GM12878 (cell line): Measurements from ENCODE around the gene AOPEP. TPM values are rescaled to one million over a fixed set of nuclear protein-coding genes. Genes with fewer than 3 reads are reported as not detected.

ENCODE experiments used
- ATAC-seq: fragments of 200-7000 bp; cut with Tn5 transposase; 3 replicates; pipeline ENCODE4 v1.9.1; 2020; ENCODE audit warnings: mild to moderate bottlenecking, moderate library complexity
- BruUV-seq: library from RNA; stranded (reverse); fragments of 400-500 nt; replicated peaks from 2 replicates; lab custom pipeline; 2021; lab: Mats Ljungman, UMichigan
- CTCF ChIA-PET: fragments of 300-600 bp; sonication (Branson Sonifier 250); formaldehyde crosslinking; extraction: SDS; loops from one replicate; lab custom pipeline; 2021; ENCODE audit warnings: inconsistent platforms; lab: Yijun Ruan, JAX
- POLR2A ChIA-PET: fragments of 350-600 bp; formaldehyde crosslinking; extraction: SDS; loops from one replicate; lab custom pipeline; 2021; ENCODE audit warnings: inconsistent platforms; lab: Charles Lee
- RAD21 ChIA-PET: fragments of 300-600 bp; sonication (Branson Sonifier 250); formaldehyde crosslinking; loops from one replicate; lab custom pipeline; 2023; ENCODE audit warnings: antibody characterized with exemption; ENCODE audit not compliant: unreplicated experiment; lab: Charles Lee
- SMC1A ChIA-PET: fragments of 300-600 bp; sonication (Branson Sonifier 250); formaldehyde crosslinking; loops from one replicate; lab custom pipeline; 2023; ENCODE audit not compliant: unreplicated experiment, uncharacterized antibody; lab: Charles Lee
- DNase-seq: peaks from one replicate; pipeline ENCODE4 v3.0.0-alpha.2; 2011; ENCODE audit warnings: low read depth, low spot score
- FAIRE-seq: peaks from 3 replicates; lab custom pipeline; 2011; peaks lifted over from hg19 to GRCh38; lab: Jason Lieb, UNC
- H2AFZ ChIP-seq: 2 replicates; pipeline ENCODE4 v1.6.0; 2011; ENCODE audit warnings: low read depth, low read length, control low read depth; ENCODE audit not compliant: control insufficient read depth
- H3K27ac ChIP-seq: 2 replicates; pipeline ENCODE4 v1.5.1; 2011; ENCODE audit warnings: control low read depth; ENCODE audit not compliant: control insufficient read depth, insufficient read depth
- H3K27me3 ChIP-seq, 2 experiments: replicated peaks in 1 of 2; 2 replicates each; pipeline versions ENCODE4 v1.6.0 to v1.6.1; 2011; ENCODE audit warnings: low read length in 1 of 2; ENCODE audit not compliant: control insufficient read depth in 2 of 2, insufficient read depth in 2 of 2
- H3K36me3 ChIP-seq, 2 experiments: 2 replicates each; pipeline ENCODE4 v1.5.1; 2011; ENCODE audit warnings: low read length in 1 of 2; ENCODE audit not compliant: control insufficient read depth in 2 of 2, insufficient read depth in 2 of 2
- H3K4me1 ChIP-seq: 2 replicates; pipeline ENCODE4 v1.6.1; 2011; ENCODE audit warnings: mild to moderate bottlenecking, low read length, moderate library complexity, mixed read lengths; ENCODE audit not compliant: control insufficient read depth, insufficient read depth
- H3K4me2 ChIP-seq: 2 replicates; pipeline ENCODE4 v1.6.0; 2011; ENCODE audit warnings: control low read depth; ENCODE audit not compliant: control insufficient read depth, insufficient read depth
- H3K4me3 ChIP-seq: fragments of 200-600 bp; sonication (generic); 2 replicates; pipeline ENCODE4 v1.5.1; 2016
- H3K79me2 ChIP-seq: 2 replicates; pipeline ENCODE4 v1.6.0; 2011; ENCODE audit warnings: low read length; ENCODE audit not compliant: control insufficient read depth, insufficient read depth
- H3K9ac ChIP-seq: 2 replicates; pipeline ENCODE4 v1.8.0; 2011; ENCODE audit warnings: low read length, control low read depth, mixed read lengths; ENCODE audit not compliant: control insufficient read depth, insufficient read depth
- H3K9me3 ChIP-seq: replicated peaks from 3 replicates; pipeline ENCODE4 v1.5.1; 2011; ENCODE audit warnings: mild to moderate bottlenecking, low read length; ENCODE audit not compliant: control insufficient read depth, insufficient read depth
- H4K20me1 ChIP-seq: 2 replicates; pipeline ENCODE4 v1.6.0; 2011; ENCODE audit not compliant: control insufficient read depth, insufficient read depth
- BCLAF1 ChIP-seq: fragments of 450-650 bp; IDR thresholded peaks from 2 replicates; pipeline ENCODE4 v1.6.1; 2017; ENCODE audit warnings: antibody characterized with exemption, mild to moderate bottlenecking, moderate library complexity
- BRCA1 ChIP-seq: IDR thresholded peaks from 2 replicates; pipeline ENCODE4 v1.6.1; 2011; ENCODE audit warnings: low read depth, low read length, improper control_type of control experiment
- CBX5 ChIP-seq: sonication (generic); IDR thresholded peaks from 2 replicates; pipeline ENCODE4 v1.6.1; 2016; ENCODE audit warnings: low read depth, moderate library complexity, mild to moderate bottlenecking, inconsistent platforms
- CEBPZ ChIP-seq: fragments of 150-350 bp; IDR thresholded peaks from 2 replicates; pipeline ENCODE4 v1.6.1; 2016; ENCODE audit warnings: low read depth, low read length
- CREM ChIP-seq: IDR thresholded peaks from 2 replicates; pipeline ENCODE4 v1.6.1; 2014; ENCODE audit warnings: antibody characterized with exemption, low read depth
- DPF2 ChIP-seq: fragments of 450-650 bp; IDR thresholded peaks from 2 replicates; pipeline ENCODE4 v1.6.1; 2017; ENCODE audit warnings: mild to moderate bottlenecking
- MLLT1 ChIP-seq: fragments of 450-650 bp; IDR thresholded peaks from 2 replicates; pipeline ENCODE4 v1.6.1; 2016; ENCODE audit warnings: mild to moderate bottlenecking
- NR2C1 ChIP-seq: fragments of 450-650 bp; IDR thresholded peaks from 2 replicates; pipeline ENCODE4 v1.6.1; 2017; ENCODE audit warnings: antibody characterized with exemption, mild to moderate bottlenecking, moderate library complexity
- POU2F2 ChIP-seq: IDR thresholded peaks from 3 replicates; pipeline ENCODE4 v1.6.1; 2011; ENCODE audit warnings: low read depth, mild to moderate bottlenecking, low read length, borderline replicate concordance
- TAF1 ChIP-seq: IDR thresholded peaks from 2 replicates; pipeline ENCODE4 v1.6.1; 2011; ENCODE audit warnings: mild to moderate bottlenecking, low read depth, low read length, borderline replicate concordance
- TARDBP ChIP-seq: IDR thresholded peaks from 2 replicates; pipeline ENCODE4 v1.6.1; 2016; ENCODE audit warnings: borderline replicate concordance
- TCF7 ChIP-seq: IDR thresholded peaks from 2 replicates; pipeline ENCODE4 v1.6.1; 2014; ENCODE audit warnings: antibody characterized with exemption, borderline replicate concordance
- ZBTB33 ChIP-seq: fragments of 450-650 bp; IDR thresholded peaks from 2 replicates; pipeline ENCODE4 v1.6.1; 2017; ENCODE audit warnings: mild to moderate bottlenecking
- ZZZ3 ChIP-seq: IDR thresholded peaks from 2 replicates; pipeline ENCODE4 v1.6.1; 2011; ENCODE audit warnings: low read depth; ENCODE audit not compliant: control insufficient read depth, insufficient read length
- WGBS: methylation state at CpG from one replicate; pipeline ENCODE4 v1.1.6; 2016; ENCODE audit warnings: low lambda C conversion rate; ENCODE audit not compliant: insufficient replicate concordance, insufficient coverage; ENCODE audit errors: missing lambda C conversion rate; 5-methylcytosine and 5-hydroxymethylcytosine counted together
- in situ Hi-C: fragments of 300-500 bp; cut with MboI; formaldehyde crosslinking; loops from 9 replicates; pipeline ENCODE4 v1.14.3; 2018; ENCODE audit warnings: mixed read lengths
- intact Hi-C: fragments of 100-400 bp; cut with micrococcal nuclease; formaldehyde crosslinking; loops from one replicate; pipeline ENCODE4 v1.14.2; 2022; ENCODE audit not compliant: unreplicated experiment
- polyA plus RNA-seq, 11 experiments: library from polyadenylated mRNA; depleted of rRNA in 4 of 11; unstranded in 6 of 11; stranded (reverse) in 5 of 11; fragments of >200 nt; fragmentation: Nextera tagmentation in 4 of 11; fragmentation: Illumina TruSeq in 1 of 11; extraction: Ambion mirVana in 4 of 11; extraction: Trizol in 1 of 11; gene quantifications; 1 replicate in 1 of 11; 2 replicates in 10 of 11; pipeline versions ENCODE4 v1.2.1 to v1.2.3, GENCODE V29; 2011 to 2016; ENCODE audit warnings: inconsistent platforms in 2 of 11, missing spikeins in 2 of 11, low read depth in 1 of 11
- total RNA-seq, 4 experiments: library from RNA; depleted of rRNA in 3 of 4; stranded (reverse); fragments of >200 nt in 3 of 4; fragmentation: Illumina TruSeq in 1 of 4; extraction: Trizol in 1 of 4; gene quantifications; 2 replicates each; pipeline versions ENCODE4 v1.2.1 to v1.2.3, GENCODE V29; 2013 to 2021

AOPEP gene
- total and polyA plus RNA-seq, 10 of the 15 experiments (the other 5 are each of a cell fraction or from before 2014, with no cell fraction given) = 2.3 to 16.9 (median 10.1) TPM

GRCh38 chr9:94941211-94941875 lies 214.8 kb downstream of the AOPEP start (continued):
- TF ChIP-seq CEBPZ (no peak), ZBTB33 (no peak)

GRCh38 chr9:94944626-94945025 lies 218.1 kb downstream of the AOPEP start:
- CTCF ChIA-PET = no interaction called here
- FAIRE-seq (no peak), DNase-seq (no peak), ATAC-seq (no peak)
- Histone ChIP-seq H3K9me3 (no peaks in the 10 kb centered on the region), H2AFZ (no peak overlapping the region), H4K20me1 (no peaks in the 10 kb centered on the region), H3K27ac (no peak overlapping the region), H3K4me3 (no peak overlapping the region), H3K27me3 (no peaks in the 10 kb centered on the region), H3K4me2 (no peak overlapping the region), H3K4me1 (no peaks in the 10 kb centered on the region), H3K79me2 (no peaks in the 10 kb centered on the region), H3K36me3 (no peaks in the 10 kb centered on the region), H3K9ac (no peak overlapping the region)
- RAD21 ChIA-PET = no interaction called here
- WGBS = 95% methylated on average over 1 of the region's 1 CpG
- BruUV-seq = no TSS peak
- intact Hi-C loops (no loop called here), in situ Hi-C loops (no loop called here)
- POLR2A ChIA-PET = no interaction called here
- SMC1A ChIA-PET = no interaction called here
- no peak for TF ChIP-seq POU2F2
- TF ChIP-seq BCLAF1 = no peak
- TF ChIP-seq MLLT1 = no peak
- TF ChIP-seq TAF1 = no peak
- TF ChIP-seq ZZZ3 = no peak
- TF ChIP-seq TCF7 = no peak
- no peak for TF ChIP-seq DPF2
- TF ChIP-seq NR2C1 = no peak
- no peak for TF ChIP-seq BRCA1
- no peak for TF ChIP-seq TARDBP
- no peak for TF ChIP-seq CREM
- TF ChIP-seq CBX5 = no peak
